ENCODE measurements around the gene TKTL1. TPM values are rescaled to one million over a fixed set of nuclear protein-coding genes. Genes with fewer than 3 reads are reported as not detected.
"Not testable (repeated sequence)": the region's sequence is repeated elsewhere in the genome, so short reads cannot be mapped to it uniquely, and the experiment has no call there.

Gene TKTL1
- total RNA-seq, 3 donors from 2014 or later (not counting 1 experiment from before 2014, with no cell fraction given) = 17.1 to 42.8 (median 28.8) TPM

DNA sequence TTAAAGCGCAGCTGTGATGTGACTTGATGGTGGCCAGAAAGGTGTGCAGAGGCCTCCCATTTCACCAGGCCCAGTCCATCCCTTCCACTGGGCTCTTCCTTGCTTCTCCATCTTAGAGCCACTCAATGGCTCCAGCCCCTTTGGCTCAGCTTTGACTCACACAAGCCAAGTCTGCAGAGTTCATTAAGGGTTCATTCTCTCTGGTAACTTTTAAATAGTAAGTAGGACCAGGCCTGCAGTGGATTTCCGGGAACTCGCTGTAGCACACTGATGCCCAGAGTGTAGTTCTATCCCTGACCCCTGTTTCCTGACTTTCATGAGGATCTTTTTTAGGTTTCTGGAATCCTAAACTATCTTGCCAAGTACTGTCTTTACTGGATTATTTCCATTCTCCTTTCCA, 26.4 kb upstream of the TKTL1 start:
- DNase-seq; ATAC-seq; H3K9me3 Mint-ChIP-seq; H3K36me3 ChIP-seq (ENCODE audit: control insufficient read depth, insufficient read depth, low read length); H3K4me1 ChIP-seq (ENCODE audit: control insufficient read depth, insufficient read depth, low read length); H3K4me1 Mint-ChIP-seq; H3K27ac ChIP-seq (ENCODE audit: low read length); H3K27me3 ChIP-seq (ENCODE audit: control insufficient read depth, insufficient read depth, low read length); H3K27me3 Mint-ChIP-seq (ENCODE audit: low read depth in 2 of 2); H3K27ac Mint-ChIP-seq; H3K36me3 Mint-ChIP-seq; H3K4me3 ChIP-seq (ENCODE audit: low read length); intact Hi-C loops (cut with micrococcal nuclease); H3K9me3 ChIP-seq (ENCODE audit: control insufficient read depth, insufficient read depth, low read length); H3K4me3 Mint-ChIP-seq: not testable (repeated sequence)
- no CpG with 5 or more reads among the region's 3 CpGs for WGBS (ENCODE audit: insufficient coverage)

DNA sequence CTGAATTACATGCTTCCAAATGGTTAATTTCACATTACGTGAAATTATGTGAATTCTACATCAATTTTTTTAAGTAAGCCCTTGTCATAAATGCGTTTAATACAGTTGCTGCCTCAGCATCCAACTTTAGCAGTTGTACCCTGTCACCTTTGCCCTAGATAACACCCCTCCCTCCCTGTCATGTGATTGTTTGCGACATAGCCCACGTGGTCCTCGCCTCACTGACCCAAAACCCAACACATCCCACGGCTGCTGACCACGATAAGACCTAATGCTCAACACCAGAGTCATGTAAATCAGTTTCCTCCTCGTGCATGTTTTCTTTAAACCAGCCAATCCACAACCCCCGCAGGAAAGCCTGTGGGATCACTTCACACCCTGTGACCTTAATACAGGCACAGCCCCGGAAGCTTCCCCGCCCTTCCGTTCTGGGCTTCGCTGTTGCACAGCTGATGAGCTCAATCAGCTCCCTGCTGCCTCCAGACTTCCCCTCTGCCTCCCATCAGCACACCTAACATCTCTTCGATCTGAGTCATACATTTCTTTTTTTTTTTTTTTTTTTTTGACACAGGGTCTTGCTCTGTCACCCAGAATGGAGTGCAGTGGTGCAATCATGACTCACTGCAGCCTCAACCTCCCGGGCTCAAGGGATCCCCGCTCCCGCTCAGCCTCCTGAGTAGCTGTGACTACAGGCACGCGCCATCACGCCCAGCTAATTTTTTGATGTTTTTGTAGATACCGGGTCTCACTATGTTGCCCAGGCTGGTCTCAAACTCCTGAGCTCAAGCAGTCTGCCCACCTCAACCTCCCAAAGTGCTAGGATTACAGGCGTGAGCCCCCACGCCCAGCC, 10.9 kb upstream of the TKTL1 start:
- H3K36me3 ChIP-seq (ENCODE audit: control insufficient read depth, insufficient read depth, low read length); H3K9me3 ChIP-seq (ENCODE audit: control insufficient read depth, insufficient read depth, low read length); H3K9me3 Mint-ChIP-seq; H3K4me3 ChIP-seq (ENCODE audit: low read length); DNase-seq; H3K27me3 Mint-ChIP-seq (ENCODE audit: low read depth in 2 of 2); H3K4me3 Mint-ChIP-seq; H3K27me3 ChIP-seq (ENCODE audit: control insufficient read depth, insufficient read depth, low read length); intact Hi-C loops (cut with micrococcal nuclease); H3K4me1 ChIP-seq (ENCODE audit: control insufficient read depth, insufficient read depth, low read length); H3K27ac ChIP-seq (ENCODE audit: low read length); H3K4me1 Mint-ChIP-seq; H3K27ac Mint-ChIP-seq; H3K36me3 Mint-ChIP-seq: not testable (repeated sequence)
- no CpG with 5 or more reads among the region's 23 CpGs for WGBS (ENCODE audit: insufficient coverage)
- ATAC-seq = peak; percentile 85 to 96 (median 89)

DNA sequence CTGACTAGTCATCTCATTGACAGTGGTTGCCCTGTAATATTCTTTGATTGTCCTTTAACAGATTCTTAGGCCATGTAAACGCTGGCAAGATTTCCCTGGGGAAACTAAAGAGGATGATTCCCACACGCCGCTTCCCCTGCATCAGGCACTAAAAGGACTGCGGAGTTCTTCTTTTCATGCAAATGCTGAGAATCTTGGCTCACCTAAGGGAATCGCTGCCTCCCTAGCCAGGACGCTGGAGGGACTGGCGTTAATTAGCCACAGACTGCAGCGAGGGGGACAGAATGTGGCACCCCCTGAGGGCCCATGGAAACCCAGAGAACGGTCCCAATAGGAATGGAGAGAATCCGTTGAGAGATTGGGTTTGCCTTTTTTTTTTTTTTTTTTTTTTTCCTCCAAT, 9.2 kb upstream of the TKTL1 start:
- H3K9me3 ChIP-seq (ENCODE audit: control insufficient read depth, insufficient read depth, low read length); DNase-seq; H3K4me3 ChIP-seq (ENCODE audit: low read length); ATAC-seq; H3K27me3 ChIP-seq (ENCODE audit: control insufficient read depth, insufficient read depth, low read length); H3K36me3 Mint-ChIP-seq; H3K4me1 Mint-ChIP-seq; H3K36me3 ChIP-seq (ENCODE audit: control insufficient read depth, insufficient read depth, low read length); H3K9me3 Mint-ChIP-seq; intact Hi-C loops (cut with micrococcal nuclease); H3K27me3 Mint-ChIP-seq (ENCODE audit: low read depth in 2 of 2); H3K27ac Mint-ChIP-seq; H3K4me3 Mint-ChIP-seq; H3K4me1 ChIP-seq (ENCODE audit: control insufficient read depth, insufficient read depth, low read length); H3K27ac ChIP-seq (ENCODE audit: low read length): not testable (repeated sequence)
- WGBS (ENCODE audit: insufficient coverage) = no CpG with 5 or more reads among the region's 10 CpGs

DNA sequence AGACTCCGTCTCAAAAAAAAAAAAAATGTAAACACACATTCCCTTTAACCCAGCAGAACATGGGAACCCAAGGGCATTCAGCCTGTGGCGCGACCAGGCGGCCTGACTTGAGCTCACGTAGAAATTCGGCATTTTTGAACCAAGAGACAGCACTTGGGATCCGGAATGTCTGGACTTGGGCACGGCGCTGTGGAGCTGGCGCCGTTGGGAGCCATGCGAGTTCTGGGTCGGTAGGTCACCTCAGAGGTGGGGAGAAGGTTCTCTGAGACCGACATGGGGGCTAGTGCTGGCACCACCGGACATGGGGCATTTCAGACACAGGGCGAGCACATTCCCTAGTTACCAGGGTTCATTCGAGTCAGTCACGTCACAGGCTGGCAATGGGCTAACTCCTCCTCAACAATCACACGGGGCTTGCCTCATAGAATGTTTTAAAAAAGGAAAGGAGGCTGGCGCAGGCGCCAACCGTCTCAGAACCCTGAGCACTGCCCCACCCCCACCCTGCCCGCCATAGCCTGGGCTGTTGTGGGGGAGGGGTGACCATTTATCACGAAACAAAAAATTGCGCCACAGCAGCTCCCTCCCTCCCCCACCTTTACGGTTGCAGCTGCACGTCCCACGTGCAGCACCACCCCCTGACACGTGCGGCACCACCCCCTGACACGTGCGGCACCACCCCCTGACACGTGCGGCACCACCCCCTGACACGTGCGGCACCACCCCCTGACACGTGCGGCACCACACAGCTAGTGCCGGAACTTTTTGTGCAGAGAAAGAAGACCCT, 612 bp upstream of the TKTL1 start, which contains the start of gene TEX28:
TEX28 (minus strand) TSS at position 334 of the 784 bp plus-strand sequence. CDS start 3,007 bp downstream, outside the sequence.
- Histone ChIP-seq H3K27ac (ENCODE audit: low read length) (no peak within 1 kb of the TSS), H3K9me3 (ENCODE audit: control insufficient read depth, insufficient read depth, low read length) (no peaks in the 10 kb centered on the region), H3K4me3 (ENCODE audit: low read length) (no peak within 1 kb of the TSS), H3K27me3 (ENCODE audit: control insufficient read depth, insufficient read depth, low read length) (no peaks in the 10 kb centered on the region), H3K36me3 (ENCODE audit: control insufficient read depth, insufficient read depth, low read length) (no peaks in the 10 kb centered on the region), H3K4me1 (ENCODE audit: control insufficient read depth, insufficient read depth, low read length) (peaks cover 4% of the 10 kb centered on the region)
- 97% methylated on average over 21 of the region's 39 CpGs for WGBS (ENCODE audit: insufficient coverage)
- H3K4me1 Mint-ChIP-seq = no peaks in the 10 kb centered on the region
- no peaks in the 10 kb centered on the region for H3K27me3 Mint-ChIP-seq (ENCODE audit: low read depth in 2 of 2)
- ATAC-seq = no peak
- H3K4me3 Mint-ChIP-seq = no peak within 1 kb of the TSS
- no peaks in the 10 kb centered on the region for H3K36me3 Mint-ChIP-seq
- intact Hi-C loops (cut with micrococcal nuclease) = no loop called here
- H3K9me3 Mint-ChIP-seq = no peaks in the 10 kb centered on the region
- no peak for DNase-seq
- TF ChIP-seq, protein P1, sequence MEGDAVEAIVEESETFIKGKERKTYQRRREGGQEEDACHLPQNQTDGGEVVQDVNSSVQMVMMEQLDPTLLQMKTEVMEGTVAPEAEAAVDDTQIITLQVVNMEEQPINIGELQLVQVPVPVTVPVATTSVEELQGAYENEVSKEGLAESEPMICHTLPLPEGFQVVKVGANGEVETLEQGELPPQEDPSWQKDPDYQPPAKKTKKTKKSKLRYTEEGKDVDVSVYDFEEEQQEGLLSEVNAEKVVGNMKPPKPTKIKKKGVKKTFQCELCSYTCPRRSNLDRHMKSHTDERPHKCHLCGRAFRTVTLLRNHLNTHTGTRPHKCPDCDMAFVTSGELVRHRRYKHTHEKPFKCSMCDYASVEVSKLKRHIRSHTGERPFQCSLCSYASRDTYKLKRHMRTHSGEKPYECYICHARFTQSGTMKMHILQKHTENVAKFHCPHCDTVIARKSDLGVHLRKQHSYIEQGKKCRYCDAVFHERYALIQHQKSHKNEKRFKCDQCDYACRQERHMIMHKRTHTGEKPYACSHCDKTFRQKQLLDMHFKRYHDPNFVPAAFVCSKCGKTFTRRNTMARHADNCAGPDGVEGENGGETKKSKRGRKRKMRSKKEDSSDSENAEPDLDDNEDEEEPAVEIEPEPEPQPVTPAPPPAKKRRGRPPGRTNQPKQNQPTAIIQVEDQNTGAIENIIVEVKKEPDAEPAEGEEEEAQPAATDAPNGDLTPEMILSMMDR (IDR thresholded peaks at IDR 0.05) = no peak
- no peak within 1 kb of the TSS for H3K27ac Mint-ChIP-seq

All from natural killer cell (primary cell).